ENCODE data around the gene ATP9A. TPM values are rescaled to one million over a fixed set of nuclear protein-coding genes. Genes with fewer than 3 reads are reported as not detected.
A peak's percentile ranks its signal among the peaks of the same experiment; 100 is the strongest.

The ATP9A gene
- total and polyA plus RNA-seq, 2 of the 8 experiments (the other 6 are each of a cell fraction or from before 2014, with no cell fraction given), result 5.0 to 6.4 TPM

GRCh38 chr20:51656726-51657260, 111.4 kb downstream of the ATP9A start:
- Histone ChIP-seq H4K20me1 (replicated peaks in 1 of 2; ENCODE audit: control insufficient read depth in 1 of 2, insufficient read depth in 2 of 2, low read length in 2 of 2) (no peaks in the 10 kb centered on the region), H4K91ac (replicated peaks; ENCODE audit: insufficient read length, low read length) (no peak overlapping the region), H2BK12ac (ENCODE audit: low read depth, low read length) (no peak overlapping the region), H3K18ac (ENCODE audit: extremely low read depth, low read length) (no peak overlapping the region), H2BK5ac (ENCODE audit: low read depth, low read length) (0 out of 2 replicates have a peak overlapping the region, but pooled peaks have one; percentile 32), H3K23me2 (ENCODE audit: low read depth, low read length) (no peaks in the 10 kb centered on the region), H2BK20ac (ENCODE audit: low read length) (no peak overlapping the region), H3K4me3 (ENCODE audit: extremely low read depth in 1 of 4, insufficient read depth in 2 of 4, low read depth in 3 of 4, low read length in 4 of 4) (no peak overlapping the region), H3K56ac (replicated peaks; ENCODE audit: insufficient read length, low read depth, low read length) (no peak overlapping the region), H3K27me3 (replicated peaks in 1 of 4; ENCODE audit: control insufficient read depth in 3 of 4, extremely low read depth in 1 of 4, insufficient read depth in 3 of 4, low read length in 3 of 4) (no peaks in the 10 kb centered on the region), H2AK5ac (ENCODE audit: low read depth, low read length) (no peak overlapping the region), H2BK120ac (replicated peaks; ENCODE audit: low read depth, low read length) (no peak overlapping the region), H3K4me1 (replicated peaks in 1 of 4; ENCODE audit: control insufficient read depth in 3 of 4, insufficient read depth in 4 of 4, low read length in 3 of 4) (peaks cover 0 to 8% (median 5%) of the 10 kb centered on the region in 4 experiments; a peak in 4 of 7 replicates), H3K9ac (replicated peaks in 1 of 4; ENCODE audit: extremely low read depth in 1 of 4, low read depth in 3 of 4, low read length in 3 of 4) (no peak overlapping the region), H3K4me2 (ENCODE audit: insufficient read depth in 1 of 2, low read depth in 2 of 2, low read length in 2 of 2) (no peak overlapping the region), H3K9me3 (ENCODE audit: insufficient read depth in 2 of 2, low read depth in 1 of 2, low read length in 1 of 2) (no peaks in the 10 kb centered on the region), H3K27ac (ENCODE audit: low read depth, low read length) (no peak overlapping the region), H3K23ac (ENCODE audit: insufficient read length) (no peak overlapping the region), H3K36me3 (ENCODE audit: control insufficient read depth in 2 of 4, insufficient read depth in 4 of 4, low read length in 3 of 4) (0 out of 8 replicates have a peak, but pooled peaks cover 0 to 3% (median 0%) of the 10 kb centered on the region in 4 experiments), H4K5ac (ENCODE audit: insufficient read length, low read depth, low read length) (no peak overlapping the region), H3K79me1 (ENCODE audit: low read depth, low read length) (no peaks in the 10 kb centered on the region), H3K14ac (ENCODE audit: insufficient read length) (no peak overlapping the region), H2AFZ (ENCODE audit: low read length) (no peak overlapping the region), H3K79me2 (ENCODE audit: control insufficient read depth in 1 of 2, insufficient read depth in 2 of 2, low read length in 2 of 2) (no peaks in the 10 kb centered on the region), H2BK15ac (ENCODE audit: low read length) (peak overlapping the region; percentile 16; the same call in 1 of the 2 replicates), H4K8ac (ENCODE audit: extremely low read depth, insufficient read depth, low read length) (no peak overlapping the region), H3K4ac (replicated peaks; ENCODE audit: insufficient read length, low read depth, low read length) (no peak overlapping the region)
- WGBS, 2 experiments (ENCODE audit: extremely low coverage in 1 of 2, insufficient coverage in 1 of 2, insufficient read length in 1 of 2, insufficient replicate concordance in 2 of 2, low coverage in 1 of 2, low lambda C conversion rate in 2 of 2, missing lambda C conversion rate in 1 of 2), result 92% methylated on average over 20 of the region's 21 CpGs; no CpG with 5 or more reads in 1 of the 2 experiments
- FAIRE-seq (no peak), DNase-seq (ENCODE audit: low read depth in 1 of 2, low spot score in 2 of 2) (no peak)
- TF ChIP-seq EZH2 (IDR thresholded peaks at IDR 0.05; ENCODE audit: low read depth, low read length, severe bottlenecking) (no peak), SP2 (IDR thresholded peaks at IDR 0.05; ENCODE audit: low read length) (no peak), SUZ12 (IDR thresholded peaks at IDR 0.05; ENCODE audit: low read length) (no peak), ASH2L (IDR thresholded peaks at IDR 0.05; ENCODE audit: low read length) (no peak), KDM5A (IDR thresholded peaks at IDR 0.05; ENCODE audit: low read length) (no peak), CBX5 (IDR thresholded peaks at IDR 0.05; ENCODE audit: low read depth, low read length) (no peak), FOSL1 (IDR thresholded peaks at IDR 0.05; ENCODE audit: insufficient read depth, low read depth, low read length) (no peak), BACH1 (IDR thresholded peaks at IDR 0.05; ENCODE audit: low read length) (no peak), HDAC6 (IDR thresholded peaks at IDR 0.05; ENCODE audit: low read depth, low read length) (no peak), SP4 (IDR thresholded peaks at IDR 0.05; ENCODE audit: low read length) (no peak), ZNF274 (IDR thresholded peaks at IDR 0.05; ENCODE audit: borderline replicate concordance, extremely low read depth, low read length) (no peak), SP1 (IDR thresholded peaks at IDR 0.05; ENCODE audit: low read depth, low read length) (no peak)
- CTCF ChIA-PET (ENCODE audit: partially characterized antibody), result interaction anchor here (1.3 kb wide), 1 partner anchor 14 kb away, joined by 3 read pairs; no protein-coding TSS in a partner anchor
- POLR2A ChIA-PET (ENCODE audit: partially characterized antibody), result no interaction called here

All from H1 (cell line).